A673 (cell line): Measurements from ENCODE around the gene POMC. TPM values are rescaled to one million over a fixed set of nuclear protein-coding genes. Genes with fewer than 3 reads are reported as not detected.
"Not testable (repeated sequence)": the region's sequence is repeated elsewhere in the genome, so short reads cannot be mapped to it uniquely, and the experiment has no call there.

Experiments
- BruUV-seq: library from RNA; stranded (reverse); fragments of 400-500 nt; replicated peaks from 2 replicates; lab custom pipeline; 2021; lab: Mats Ljungman, UMichigan
- CTCF ChIA-PET: fragments of 300-600 bp; sonication (Branson Sonifier 250); formaldehyde crosslinking; loops from one replicate; lab custom pipeline; 2022; ENCODE audit warnings: antibody characterized with exemption; lab: Charles Lee
- POLR2A ChIA-PET: fragments of 300-600 bp; sonication (Branson Sonifier 250); formaldehyde crosslinking; loops from one replicate; lab custom pipeline; 2022; ENCODE audit warnings: antibody characterized with exemption; ENCODE audit not compliant: low non-redundant PET; lab: Charles Lee
- DNase-seq: peaks from one replicate; pipeline ENCODE4 v3.0.0-alpha.2; 2015; ENCODE audit warnings: low spot score
- H3K27ac ChIP-seq: fragments of 200-600 bp; sonication (generic); 2 replicates; pipeline ENCODE4 v1.5.1; 2016; ENCODE audit warnings: mixed run types, low read depth, mild to moderate bottlenecking, mixed read lengths, antibody characterized with exemption, low read length; ENCODE audit not compliant: poor library complexity, severe bottlenecking
- H3K27me3 ChIP-seq: fragments of 200-600 bp; sonication (generic); replicated peaks from 2 replicates; pipeline ENCODE4 v1.6.1; 2017; ENCODE audit warnings: mixed run types, low read depth, mild to moderate bottlenecking, mixed read lengths, antibody characterized with exemption, low read length; ENCODE audit not compliant: insufficient read depth, poor library complexity
- H3K36me3 ChIP-seq: fragments of 200-600 bp; sonication (generic); 2 replicates; pipeline ENCODE4 v1.6.1; 2016; ENCODE audit warnings: mixed run types, mild to moderate bottlenecking, mixed read lengths, antibody characterized with exemption, low read length; ENCODE audit not compliant: insufficient read depth, poor library complexity, severe bottlenecking
- H3K4me1 ChIP-seq: fragments of 200-600 bp; sonication (generic); 2 replicates; pipeline ENCODE4 v1.6.1; 2017; ENCODE audit warnings: mixed run types, mild to moderate bottlenecking, mixed read lengths, antibody characterized with exemption, low read length; ENCODE audit not compliant: insufficient read depth, poor library complexity, severe bottlenecking
- H3K4me3 ChIP-seq: fragments of 200-600 bp; sonication (generic); 2 replicates; pipeline ENCODE4 v1.5.1; 2016; ENCODE audit warnings: low read depth, mixed run types, mild to moderate bottlenecking, mixed read lengths, low read length; ENCODE audit not compliant: poor library complexity, severe bottlenecking
- H3K9me3 ChIP-seq: fragments of 200-600 bp; sonication (generic); 2 replicates; pipeline ENCODE4 v1.6.1; 2016; ENCODE audit warnings: mixed run types, low read depth, mild to moderate bottlenecking, mixed read lengths, antibody characterized with exemption, low read length; ENCODE audit not compliant: poor library complexity, severe bottlenecking
- CTCF ChIP-seq: fragments of 300-800, 200-600 bp; sonication (generic); conservative IDR thresholded peaks from 2 replicates; pipeline ENCODE4 v1.5.1; 2017; ENCODE audit warnings: low read depth, mild to moderate bottlenecking, antibody characterized with exemption, low read length, moderate library complexity, mixed read lengths
- EZH2 ChIP-seq: fragments of 200-600 bp; sonication (generic); IDR thresholded peaks from 2 replicates; pipeline ENCODE4 v1.6.1; 2017; ENCODE audit warnings: borderline replicate concordance, low read depth, mild to moderate bottlenecking, mixed read lengths, antibody characterized with exemption, low read length; ENCODE audit not compliant: poor library complexity, severe bottlenecking
- intact Hi-C: fragments of 100-400 bp; cut with micrococcal nuclease; formaldehyde crosslinking; loops from one replicate; pipeline ENCODE4 v1.10.0; 2022; ENCODE audit not compliant: unreplicated experiment
- total RNA-seq: library from RNA; stranded (reverse); gene quantifications from 2 replicates; pipeline ENCODE4 v1.2.3, GENCODE V29; 2021

The POMC gene
- total RNA-seq, 1 experiment from 2014 or later, result not detected

- H3K4me1 ChIP-seq, result no peaks in the 10 kb centered on the region
- H3K27me3 ChIP-seq, result peaks cover 35% of the 10 kb centered on the region
- no peaks in the 10 kb centered on the region for H3K9me3 ChIP-seq
- CTCF ChIA-PET, result interaction anchor here (0.5 kb wide), 1 partner anchor 1191 kb away, joined by 6 read pairs; no protein-coding TSS in a partner anchor
- DNase-seq, result no peak
- BruUV-seq, result no TSS peak
- no peak overlapping the region for H3K4me3 ChIP-seq
- intact Hi-C loops, result no loop called here
- no peaks in the 10 kb centered on the region for H3K36me3 ChIP-seq
- no peak for TF ChIP-seq CTCF
- no peak for TF ChIP-seq EZH2
- POLR2A ChIA-PET, result no interaction called here
- no peak overlapping the region for H3K27ac ChIP-seq
Observed at GRCh38 chr2:25164561-25164960, 3.8 kb downstream of the POMC start.

GRCh38 chr2:25162061-25162460 lies 6.3 kb downstream of the POMC start:
- H3K4me1 ChIP-seq, H3K27ac ChIP-seq, H3K27me3 ChIP-seq, intact Hi-C loops, CTCF ChIA-PET, DNase-seq, H3K36me3 ChIP-seq, H3K9me3 ChIP-seq, POLR2A ChIA-PET, H3K4me3 ChIP-seq, BruUV-seq: not testable (repeated sequence)

GRCh38 chr2:25161055-25161781 lies 7.2 kb downstream of the POMC start:
- BruUV-seq, result no TSS peak
- H3K4me1 ChIP-seq, result no peaks in the 10 kb centered on the region
- ChIA-PET POLR2A (no interaction called here), CTCF (no interaction called here)
- H3K9me3 ChIP-seq, result no peaks in the 10 kb centered on the region
- intact Hi-C loops, result no loop called here
- H3K4me3 ChIP-seq, result no peak overlapping the region
- DNase-seq, result no peak
- peaks cover 1% of the 10 kb centered on the region for H3K27me3 ChIP-seq
- H3K27ac ChIP-seq, result no peak overlapping the region
- H3K36me3 ChIP-seq, result no peaks in the 10 kb centered on the region
- no peak for TF ChIP-seq EZH2
- TF ChIP-seq CTCF, result no peak

- BruUV-seq, result no TSS peak
- intact Hi-C loops, result no loop called here
- POLR2A ChIA-PET, result no interaction called here
Observed at GRCh38 chr2:25160376-25160775, 8.0 kb downstream of the POMC start.

More at GRCh38 chr2:25160376-25160775, 8.0 kb downstream of the POMC start:
- CTCF ChIA-PET, result no interaction called here
- H3K9me3 ChIP-seq, result no peaks in the 10 kb centered on the region
- H3K4me1 ChIP-seq, result no peaks in the 10 kb centered on the region
- no peak overlapping the region for H3K4me3 ChIP-seq
- H3K27ac ChIP-seq, result no peak overlapping the region
- no peaks in the 10 kb centered on the region for H3K36me3 ChIP-seq
- TF ChIP-seq CTCF, result no peak
- DNase-seq, result no peak
- no peaks in the 10 kb centered on the region for H3K27me3 ChIP-seq
